ENCODE data around the gene MALAT1. TPM values are rescaled to one million over a fixed set of nuclear protein-coding genes. Genes with fewer than 3 reads are reported as not detected.
A peak's percentile ranks its signal among the peaks of the same experiment; 100 is the strongest.

The MALAT1 gene
- total and polyA plus RNA-seq, 10 of the 15 experiments (the other 5 are each of a cell fraction or from before 2014, with no cell fraction given) = 448 to 8,160 (median 2,019) TPM

DNA sequence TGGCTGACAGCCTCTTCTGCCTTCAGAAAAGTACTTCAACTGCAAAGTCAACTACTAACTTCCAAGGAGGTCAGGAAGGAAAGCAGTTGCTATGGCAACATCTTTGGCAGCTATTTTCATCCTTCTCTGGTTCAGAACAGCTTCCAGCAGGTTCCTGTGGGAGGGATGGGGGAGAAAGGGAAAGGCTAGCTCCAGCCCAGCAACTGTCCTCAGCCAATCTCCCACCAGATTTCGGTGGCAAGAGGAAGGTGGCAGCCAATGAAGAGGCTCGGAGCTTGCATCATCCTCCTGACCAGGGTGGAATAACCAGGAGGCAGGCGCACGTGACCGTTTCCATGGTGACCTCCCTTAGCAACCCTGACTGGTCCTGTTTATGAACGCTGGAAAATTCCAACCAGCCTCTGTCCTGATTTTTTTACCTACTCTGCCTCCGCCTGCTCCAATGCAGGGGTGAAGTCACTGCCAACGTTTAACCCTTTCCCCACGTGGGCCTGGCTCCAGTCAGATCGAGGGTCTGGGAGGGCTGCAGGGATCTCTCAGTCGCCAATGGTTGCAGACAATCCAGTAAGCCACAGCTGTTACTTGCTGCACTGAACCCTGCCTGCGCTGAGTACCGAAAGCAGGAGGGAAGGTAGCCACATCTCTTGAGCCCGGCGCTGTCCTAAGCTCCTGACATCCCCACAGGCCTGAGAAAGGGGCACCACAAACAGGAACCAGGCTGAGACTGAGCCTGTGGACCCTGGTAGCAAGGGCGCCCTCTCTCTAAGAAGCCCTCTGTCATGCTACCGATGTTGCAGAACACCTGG, 11.2 kb upstream of the MALAT1 start:
- no TSS peak for BruUV-seq (replicated peaks)
- H3K27me3 ChIP-seq (replicated peaks in 1 of 2; ENCODE audit: control insufficient read depth in 2 of 2, insufficient read depth in 2 of 2, low read length in 1 of 2) = no peaks in the 10 kb centered on the region
- no peaks in the 10 kb centered on the region for H4K20me1 ChIP-seq (ENCODE audit: control insufficient read depth, insufficient read depth)
- ATAC-seq (peak; percentile 79), FAIRE-seq (no peak), DNase-seq (ENCODE audit: low read depth, low spot score) (no peak)
- H3K36me3 ChIP-seq (ENCODE audit: control insufficient read depth in 2 of 2, insufficient read depth in 2 of 2, low read length in 1 of 2) = no peaks in the 10 kb centered on the region
- peak overlapping the region; percentile 87 for H3K4me2 ChIP-seq (ENCODE audit: control insufficient read depth, insufficient read depth)
- ChIA-PET RAD21 (ENCODE audit: unreplicated experiment) (interaction anchor here (0.9 to 3.2 kb wide), 9 partner anchors 8 to 71 kb away, joined by 3 to 29 read pairs (median 6); partner anchors contain the start of gene MALAT1), CTCF (interaction anchor here (0.9 to 27.9 kb wide), 4 partner anchors 12 to 170 kb away, joined by 3 to 728 read pairs (median 8); partner anchors contain the start of gene MALAT1), POLR2A (interaction anchor here (0.5 to 16.2 kb wide), 8 partner anchors 9 to 38 kb away, joined by 3 to 429 read pairs (median 8); partner anchors contain the start of gene MALAT1), SMC1A (ENCODE audit: uncharacterized antibody, unreplicated experiment) (interaction anchor here (1.3 to 15.8 kb wide), 6 partner anchors 10 to 71 kb away, joined by 4 to 146 read pairs (median 20); partner anchors contain the start of gene MALAT1)
- peaks cover 15% of the 10 kb centered on the region for H3K79me2 ChIP-seq (ENCODE audit: control insufficient read depth, insufficient read depth, low read length)
- peak overlapping the region; percentile 15; the same call in 1 of the 2 replicates for H3K4me3 ChIP-seq
- 55% methylated on average over 15 of the region's 17 CpGs for WGBS (ENCODE audit: insufficient coverage, insufficient replicate concordance, low lambda C conversion rate, missing lambda C conversion rate)
- peak overlapping the region; percentile 40 for H2AFZ ChIP-seq (ENCODE audit: control insufficient read depth, low read depth, low read length)
- peak overlapping the region; percentile 62 for H3K27ac ChIP-seq (ENCODE audit: control insufficient read depth, insufficient read depth)
- no peak overlapping the region for H3K9ac ChIP-seq (ENCODE audit: control insufficient read depth, insufficient read depth, low read length)
- in situ Hi-C loops (cut with MboI) (no loop called here), intact Hi-C loops (cut with micrococcal nuclease; ENCODE audit: unreplicated experiment) (no loop called here)
- H3K4me1 ChIP-seq (ENCODE audit: control insufficient read depth, insufficient read depth, low read length) = peaks cover 61% of the 10 kb centered on the region
- H3K9me3 ChIP-seq (replicated peaks; ENCODE audit: control insufficient read depth, insufficient read depth, low read length) = no peaks in the 10 kb centered on the region
- peak; percentile 10 for TF ChIP-seq SP1 (IDR thresholded peaks at IDR 0.05; ENCODE audit: low read depth, low read length)
- TF ChIP-seq CHD2 (IDR thresholded peaks at IDR 0.05; ENCODE audit: borderline replicate concordance, low read depth, low read length) = 0 out of 2 replicates have a peak, but pooled peaks have one; percentile 21
- TF ChIP-seq TCF7 (IDR thresholded peaks at IDR 0.05; ENCODE audit: borderline replicate concordance) = no peak
- TF ChIP-seq, protein P1, sequence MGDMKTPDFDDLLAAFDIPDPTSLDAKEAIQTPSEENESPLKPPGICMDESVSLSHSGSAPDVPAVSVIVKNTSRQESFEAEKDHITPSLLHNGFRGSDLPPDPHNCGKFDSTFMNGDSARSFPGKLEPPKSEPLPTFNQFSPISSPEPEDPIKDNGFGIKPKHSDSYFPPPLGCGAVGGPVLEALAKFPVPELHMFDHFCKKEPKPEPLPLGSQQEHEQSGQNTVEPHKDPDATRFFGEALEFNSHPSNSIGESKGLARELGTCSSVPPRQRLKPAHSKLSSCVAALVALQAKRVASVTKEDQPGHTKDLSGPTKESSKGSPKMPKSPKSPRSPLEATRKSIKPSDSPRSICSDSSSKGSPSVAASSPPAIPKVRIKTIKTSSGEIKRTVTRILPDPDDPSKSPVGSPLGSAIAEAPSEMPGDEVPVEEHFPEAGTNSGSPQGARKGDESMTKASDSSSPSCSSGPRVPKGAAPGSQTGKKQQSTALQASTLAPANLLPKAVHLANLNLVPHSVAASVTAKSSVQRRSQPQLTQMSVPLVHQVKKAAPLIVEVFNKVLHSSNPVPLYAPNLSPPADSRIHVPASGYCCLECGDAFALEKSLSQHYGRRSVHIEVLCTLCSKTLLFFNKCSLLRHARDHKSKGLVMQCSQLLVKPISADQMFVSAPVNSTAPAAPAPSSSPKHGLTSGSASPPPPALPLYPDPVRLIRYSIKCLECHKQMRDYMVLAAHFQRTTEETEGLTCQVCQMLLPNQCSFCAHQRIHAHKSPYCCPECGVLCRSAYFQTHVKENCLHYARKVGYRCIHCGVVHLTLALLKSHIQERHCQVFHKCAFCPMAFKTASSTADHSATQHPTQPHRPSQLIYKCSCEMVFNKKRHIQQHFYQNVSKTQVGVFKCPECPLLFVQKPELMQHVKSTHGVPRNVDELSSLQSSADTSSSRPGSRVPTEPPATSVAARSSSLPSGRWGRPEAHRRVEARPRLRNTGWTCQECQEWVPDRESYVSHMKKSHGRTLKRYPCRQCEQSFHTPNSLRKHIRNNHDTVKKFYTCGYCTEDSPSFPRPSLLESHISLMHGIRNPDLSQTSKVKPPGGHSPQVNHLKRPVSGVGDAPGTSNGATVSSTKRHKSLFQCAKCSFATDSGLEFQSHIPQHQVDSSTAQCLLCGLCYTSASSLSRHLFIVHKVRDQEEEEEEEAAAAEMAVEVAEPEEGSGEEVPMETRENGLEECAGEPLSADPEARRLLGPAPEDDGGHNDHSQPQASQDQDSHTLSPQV (IDR thresholded peaks at IDR 0.05) = no peak
- TF ChIP-seq BCL11A (IDR thresholded peaks at IDR 0.05; ENCODE audit: low read depth, low read length) = no peak
- no peak for TF ChIP-seq NR2F1 (conservative IDR thresholded peaks at IDR 0.05)
- TF ChIP-seq, protein P2, sequence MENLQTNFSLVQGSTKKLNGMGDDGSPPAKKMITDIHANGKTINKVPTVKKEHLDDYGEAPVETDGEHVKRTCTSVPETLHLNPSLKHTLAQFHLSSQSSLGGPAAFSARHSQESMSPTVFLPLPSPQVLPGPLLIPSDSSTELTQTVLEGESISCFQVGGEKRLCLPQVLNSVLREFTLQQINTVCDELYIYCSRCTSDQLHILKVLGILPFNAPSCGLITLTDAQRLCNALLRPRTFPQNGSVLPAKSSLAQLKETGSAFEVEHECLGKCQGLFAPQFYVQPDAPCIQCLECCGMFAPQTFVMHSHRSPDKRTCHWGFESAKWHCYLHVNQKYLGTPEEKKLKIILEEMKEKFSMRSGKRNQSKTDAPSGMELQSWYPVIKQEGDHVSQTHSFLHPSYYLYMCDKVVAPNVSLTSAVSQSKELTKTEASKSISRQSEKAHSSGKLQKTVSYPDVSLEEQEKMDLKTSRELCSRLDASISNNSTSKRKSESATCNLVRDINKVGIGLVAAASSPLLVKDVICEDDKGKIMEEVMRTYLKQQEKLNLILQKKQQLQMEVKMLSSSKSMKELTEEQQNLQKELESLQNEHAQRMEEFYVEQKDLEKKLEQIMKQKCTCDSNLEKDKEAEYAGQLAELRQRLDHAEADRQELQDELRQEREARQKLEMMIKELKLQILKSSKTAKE (IDR thresholded peaks at IDR 0.05; ENCODE audit: low read depth, poor library complexity, severe bottlenecking) = no peak
- TF ChIP-seq, protein P3, sequence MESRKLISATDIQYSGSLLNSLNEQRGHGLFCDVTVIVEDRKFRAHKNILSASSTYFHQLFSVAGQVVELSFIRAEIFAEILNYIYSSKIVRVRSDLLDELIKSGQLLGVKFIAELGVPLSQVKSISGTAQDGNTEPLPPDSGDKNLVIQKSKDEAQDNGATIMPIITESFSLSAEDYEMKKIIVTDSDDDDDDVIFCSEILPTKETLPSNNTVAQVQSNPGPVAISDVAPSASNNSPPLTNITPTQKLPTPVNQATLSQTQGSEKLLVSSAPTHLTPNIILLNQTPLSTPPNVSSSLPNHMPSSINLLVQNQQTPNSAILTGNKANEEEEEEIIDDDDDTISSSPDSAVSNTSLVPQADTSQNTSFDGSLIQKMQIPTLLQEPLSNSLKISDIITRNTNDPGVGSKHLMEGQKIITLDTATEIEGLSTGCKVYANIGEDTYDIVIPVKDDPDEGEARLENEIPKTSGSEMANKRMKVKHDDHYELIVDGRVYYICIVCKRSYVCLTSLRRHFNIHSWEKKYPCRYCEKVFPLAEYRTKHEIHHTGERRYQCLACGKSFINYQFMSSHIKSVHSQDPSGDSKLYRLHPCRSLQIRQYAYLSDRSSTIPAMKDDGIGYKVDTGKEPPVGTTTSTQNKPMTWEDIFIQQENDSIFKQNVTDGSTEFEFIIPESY (IDR thresholded peaks at IDR 0.05) = no peak
- no peak for TF ChIP-seq NR2C2 (IDR thresholded peaks at IDR 0.05; ENCODE audit: borderline replicate concordance, control insufficient read depth, insufficient read length, low read depth)
- TF ChIP-seq ZNF207 (IDR thresholded peaks at IDR 0.05; ENCODE audit: borderline replicate concordance) = no peak
- TF ChIP-seq, protein P4, sequence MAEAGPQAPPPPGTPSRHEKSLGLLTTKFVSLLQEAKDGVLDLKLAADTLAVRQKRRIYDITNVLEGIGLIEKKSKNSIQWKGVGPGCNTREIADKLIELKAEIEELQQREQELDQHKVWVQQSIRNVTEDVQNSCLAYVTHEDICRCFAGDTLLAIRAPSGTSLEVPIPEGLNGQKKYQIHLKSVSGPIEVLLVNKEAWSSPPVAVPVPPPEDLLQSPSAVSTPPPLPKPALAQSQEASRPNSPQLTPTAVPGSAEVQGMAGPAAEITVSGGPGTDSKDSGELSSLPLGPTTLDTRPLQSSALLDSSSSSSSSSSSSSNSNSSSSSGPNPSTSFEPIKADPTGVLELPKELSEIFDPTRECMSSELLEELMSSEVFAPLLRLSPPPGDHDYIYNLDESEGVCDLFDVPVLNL (IDR thresholded peaks at IDR 0.05; ENCODE audit: low read depth, low read length) = no peak
- TF ChIP-seq HDAC6 (IDR thresholded peaks at IDR 0.05; ENCODE audit: unreplicated experiment) = no peak
- no peak for TF ChIP-seq KLF5 (IDR thresholded peaks at IDR 0.05; ENCODE audit: partially characterized antibody)

Measured in GM12878 (cell line).